GM06990 (cell line): Measurements from ENCODE around the gene WRNIP1.

ENCODE experiments used
- DNase-seq: peaks from one replicate; pipeline ENCODE4 v3.0.0-alpha.2; 2011; ENCODE audit not compliant: insufficient read length; ENCODE audit errors: extremely low read depth
- H3K27me3 ChIP-seq: replicated peaks from 2 replicates; pipeline ENCODE4 v1.6.0; 2011; ENCODE audit warnings: low read length; ENCODE audit not compliant: control insufficient read depth, insufficient read depth
- H3K36me3 ChIP-seq: 2 replicates; pipeline ENCODE4 v1.5.1; 2011; ENCODE audit warnings: low read length; ENCODE audit not compliant: control insufficient read depth, insufficient read depth
- H3K4me3 ChIP-seq: replicated peaks from 2 replicates; pipeline ENCODE4 v1.5.1; 2011; ENCODE audit warnings: low read depth, mild to moderate bottlenecking, control low read depth, low read length
- TF ChIP-seq, protein P1 (sequence below): IDR thresholded peaks from 2 replicates; pipeline ENCODE4 v1.5.1; 2011; ENCODE audit warnings: low read length, control low read depth, mild to moderate bottlenecking, inconsistent platforms; ENCODE audit not compliant: insufficient read depth, poor library complexity, severe bottlenecking

Gene WRNIP1

DNA sequence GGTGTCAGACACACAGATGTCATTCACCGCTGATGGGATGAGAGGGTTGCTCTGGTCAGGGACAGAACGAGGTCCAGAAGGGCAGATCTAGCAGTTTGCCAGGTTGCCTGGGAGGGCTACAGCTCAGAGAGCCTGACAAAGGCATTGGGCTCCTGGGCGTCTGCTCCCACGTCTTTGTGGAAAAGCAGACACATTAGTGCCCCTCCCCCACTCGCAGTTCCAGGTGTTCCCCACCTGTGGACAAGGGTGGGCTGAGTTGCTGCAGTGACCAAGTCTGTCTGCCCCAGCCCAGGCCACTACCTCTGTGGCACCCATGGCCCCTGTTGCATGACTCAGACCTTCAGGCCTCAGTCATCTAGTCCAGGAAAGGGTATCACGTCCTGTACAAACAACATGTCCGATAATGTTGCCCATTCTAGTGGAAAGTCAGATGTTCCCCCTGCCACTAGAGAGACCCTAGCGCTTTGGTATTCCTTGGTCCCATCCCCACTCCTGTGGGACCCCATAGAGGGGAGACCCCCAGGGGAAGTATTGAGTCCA, 37.4 kb downstream of the WRNIP1 start:
- no peaks in the 10 kb centered on the region for H3K27me3 ChIP-seq
- no peak for DNase-seq
- H3K36me3 ChIP-seq: no peaks in the 10 kb centered on the region
- H3K4me3 ChIP-seq: no peak overlapping the region
- TF ChIP-seq, protein P1, sequence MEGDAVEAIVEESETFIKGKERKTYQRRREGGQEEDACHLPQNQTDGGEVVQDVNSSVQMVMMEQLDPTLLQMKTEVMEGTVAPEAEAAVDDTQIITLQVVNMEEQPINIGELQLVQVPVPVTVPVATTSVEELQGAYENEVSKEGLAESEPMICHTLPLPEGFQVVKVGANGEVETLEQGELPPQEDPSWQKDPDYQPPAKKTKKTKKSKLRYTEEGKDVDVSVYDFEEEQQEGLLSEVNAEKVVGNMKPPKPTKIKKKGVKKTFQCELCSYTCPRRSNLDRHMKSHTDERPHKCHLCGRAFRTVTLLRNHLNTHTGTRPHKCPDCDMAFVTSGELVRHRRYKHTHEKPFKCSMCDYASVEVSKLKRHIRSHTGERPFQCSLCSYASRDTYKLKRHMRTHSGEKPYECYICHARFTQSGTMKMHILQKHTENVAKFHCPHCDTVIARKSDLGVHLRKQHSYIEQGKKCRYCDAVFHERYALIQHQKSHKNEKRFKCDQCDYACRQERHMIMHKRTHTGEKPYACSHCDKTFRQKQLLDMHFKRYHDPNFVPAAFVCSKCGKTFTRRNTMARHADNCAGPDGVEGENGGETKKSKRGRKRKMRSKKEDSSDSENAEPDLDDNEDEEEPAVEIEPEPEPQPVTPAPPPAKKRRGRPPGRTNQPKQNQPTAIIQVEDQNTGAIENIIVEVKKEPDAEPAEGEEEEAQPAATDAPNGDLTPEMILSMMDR: no peak

DNA sequence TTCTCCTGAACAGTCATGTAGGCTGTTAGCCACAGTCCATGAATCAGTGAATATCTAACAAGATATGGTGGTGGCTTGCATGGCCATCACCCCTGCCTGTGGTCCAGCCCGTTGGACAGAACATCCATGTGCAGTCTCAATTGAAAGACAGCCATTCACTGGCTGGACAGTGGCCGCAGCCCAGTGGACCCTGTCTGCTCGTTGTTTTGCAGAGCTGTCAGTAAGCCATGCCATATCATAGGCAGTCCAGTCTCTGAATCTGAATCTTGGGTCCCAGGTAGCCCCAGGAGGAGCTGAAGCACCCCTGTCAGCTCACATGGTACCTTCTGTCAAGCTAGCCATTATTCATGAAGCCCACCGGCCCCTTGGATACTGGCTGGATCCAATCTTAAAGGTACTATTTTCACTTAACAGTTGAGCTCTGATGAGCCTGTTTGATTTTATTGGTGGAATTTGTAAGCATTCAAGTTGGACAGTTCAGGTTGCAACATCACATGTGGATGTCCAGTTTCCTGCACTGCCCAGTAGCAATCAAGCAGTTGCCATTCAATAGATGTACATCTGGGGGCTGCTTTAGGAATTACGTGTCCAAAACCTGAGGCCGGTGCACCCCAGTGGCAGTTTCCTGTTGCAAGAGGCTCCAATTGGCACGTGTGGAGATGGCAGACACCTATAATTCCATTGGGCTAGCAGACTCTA, 38.7 kb downstream of the WRNIP1 start:
- H3K36me3 ChIP-seq: no peaks in the 10 kb centered on the region
- TF ChIP-seq, protein P1: no peak
- no peaks in the 10 kb centered on the region for H3K27me3 ChIP-seq
- no peak for DNase-seq
- H3K4me3 ChIP-seq: no peak overlapping the region

DNA sequence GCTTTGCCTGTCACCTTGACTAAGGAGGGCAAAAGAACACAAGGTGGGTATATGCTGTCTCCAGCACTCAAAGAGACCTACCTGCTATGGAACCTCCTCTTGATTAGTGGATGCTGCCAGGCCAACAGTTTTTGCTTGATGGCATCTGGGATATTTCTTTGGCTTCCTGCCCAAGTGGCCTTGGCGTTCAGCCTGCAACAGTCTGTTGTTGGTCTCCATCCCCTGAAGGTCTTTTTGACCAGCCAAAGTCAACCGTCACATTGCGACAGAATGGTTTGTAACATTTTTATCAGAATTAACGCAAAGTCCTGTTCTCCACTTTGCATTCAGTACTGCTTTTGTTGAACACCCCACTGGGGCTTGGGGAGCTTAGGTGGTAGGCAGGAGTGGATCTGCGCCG, 39.3 kb downstream of the WRNIP1 start:
- H3K36me3 ChIP-seq: no peaks in the 10 kb centered on the region
- DNase-seq: no peak
- no peak overlapping the region for H3K4me3 ChIP-seq
- TF ChIP-seq, protein P1: no peak
- H3K27me3 ChIP-seq: no peaks in the 10 kb centered on the region

GRCh38 chr6:2805031-2805430, 39.8 kb downstream of the WRNIP1 start:
- TF ChIP-seq, protein P1: no peak
- no peak for DNase-seq
- Histone ChIP-seq H3K36me3 (no peaks in the 10 kb centered on the region), H3K27me3 (no peaks in the 10 kb centered on the region), H3K4me3 (no peak overlapping the region)

DNA sequence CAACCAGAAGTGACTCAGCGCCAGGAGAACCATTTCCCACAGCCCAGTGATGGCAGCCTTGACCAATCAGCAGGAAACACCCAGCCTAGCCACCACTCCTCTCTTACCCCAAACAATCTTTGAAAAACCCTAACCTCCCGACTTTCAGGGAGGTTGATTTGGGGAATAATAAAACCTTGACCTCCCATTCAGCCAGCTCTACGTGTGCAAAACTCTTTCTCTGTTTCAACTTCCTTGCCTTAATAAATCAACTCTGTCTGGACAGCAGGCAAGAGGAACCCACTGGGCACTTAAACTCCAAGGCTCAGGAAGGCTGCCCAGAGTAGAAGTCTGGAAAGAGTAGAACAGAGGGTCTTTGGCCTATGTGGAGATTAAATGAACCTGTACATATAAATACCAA, 41.5 kb downstream of the WRNIP1 start:
- Histone ChIP-seq H3K36me3 (no peaks in the 10 kb centered on the region), H3K27me3 (no peaks in the 10 kb centered on the region), H3K4me3 (no peak overlapping the region)
- no peak for DNase-seq
- TF ChIP-seq, protein P1: no peak
